ENCODE measurements around the gene AGPAT3.

AGPAT3 gene

DNA sequence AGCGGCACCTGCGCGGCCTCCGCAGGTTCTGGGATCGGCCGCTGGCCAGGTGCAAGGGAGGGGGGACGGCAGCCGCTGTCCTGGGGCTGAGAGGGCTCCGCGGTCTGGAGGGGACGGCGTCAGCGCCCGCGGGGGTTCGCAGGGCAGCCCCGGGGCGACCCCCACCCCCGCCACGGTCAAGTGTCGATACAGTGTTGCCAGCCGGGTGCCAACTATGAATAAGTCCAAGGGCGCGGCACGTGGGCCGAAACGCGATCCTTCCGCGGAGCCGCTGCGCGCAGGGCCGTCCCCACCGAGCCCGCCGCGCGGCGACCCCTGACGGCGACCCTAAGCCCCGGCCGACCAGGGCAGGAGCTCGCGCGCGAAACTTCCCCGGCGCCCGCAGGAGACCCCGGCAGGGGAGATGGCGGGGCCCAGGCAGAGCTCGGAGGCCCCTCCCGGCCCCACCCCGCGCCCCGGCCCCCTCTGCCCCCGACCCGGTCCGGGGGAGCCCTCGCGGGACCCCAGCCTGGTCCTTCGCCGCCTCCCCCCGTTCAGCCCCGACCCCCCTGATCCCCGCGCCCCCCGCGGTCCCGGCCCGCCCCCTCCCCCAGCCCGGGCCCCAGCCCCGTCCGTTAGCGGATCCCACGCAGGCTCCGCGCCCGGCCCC is 586 bp upstream of the AGPAT3 start:
- DNase-seq (ENCODE audit: low spot score), result no peak

DNA sequence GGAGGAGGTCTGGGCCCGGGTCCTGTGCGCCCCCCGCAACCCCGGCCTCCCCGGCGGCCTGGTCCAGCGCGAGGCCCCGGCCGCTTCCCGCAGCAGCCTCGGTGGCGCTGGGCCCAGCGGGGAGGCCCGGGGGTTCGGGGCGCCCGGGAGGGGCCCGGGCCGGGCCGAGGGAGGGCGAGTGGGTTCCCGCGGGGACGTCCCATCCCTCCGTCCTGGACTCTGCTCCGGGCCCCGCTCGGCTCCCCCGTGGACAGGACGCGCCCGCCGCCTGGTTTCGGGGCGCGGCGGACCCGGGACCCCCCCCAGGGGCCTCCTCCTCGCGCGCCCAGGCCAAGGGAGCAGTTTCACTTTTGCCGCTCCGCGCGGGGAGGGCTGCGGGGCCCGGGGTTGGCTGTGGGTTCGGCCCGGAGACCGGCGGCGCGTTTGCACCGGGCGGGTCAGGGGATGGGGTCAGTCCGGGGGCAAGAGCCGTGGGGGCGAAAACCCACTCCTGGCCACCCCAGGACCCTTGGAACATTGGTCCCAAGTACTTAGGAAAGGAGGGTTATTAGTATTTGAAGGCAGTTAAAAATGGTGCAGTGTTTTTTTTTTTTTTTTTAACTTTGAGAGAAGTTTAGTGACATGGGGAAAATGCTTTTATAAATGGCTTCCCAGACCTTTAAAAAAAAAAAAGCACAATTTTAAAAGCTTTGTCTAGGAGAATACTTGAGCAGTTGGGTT is 677 bp downstream of the AGPAT3 start:
- DNase-seq (ENCODE audit: low spot score), result no peak

DNA sequence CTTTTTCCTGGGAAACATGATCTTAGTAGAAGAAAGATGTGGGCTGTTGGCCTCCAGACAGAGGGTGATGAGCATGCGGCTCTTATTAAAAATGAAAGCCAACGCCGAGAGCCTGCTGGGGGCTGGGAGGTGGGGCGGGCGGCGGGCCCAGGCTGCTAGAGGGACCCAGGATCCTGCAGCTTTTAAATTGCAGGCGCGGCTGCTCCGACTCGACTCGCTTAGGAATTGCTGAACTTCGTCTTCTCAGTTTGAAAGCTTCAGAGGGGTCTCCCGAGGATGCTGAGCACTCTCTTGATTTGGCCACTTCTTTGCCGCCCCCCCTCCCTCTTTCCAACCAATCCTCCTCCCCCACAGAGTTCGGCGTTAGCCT is 1.2 kb downstream of the AGPAT3 start:
- peak; percentile 56 for DNase-seq (ENCODE audit: low spot score)

DNA sequence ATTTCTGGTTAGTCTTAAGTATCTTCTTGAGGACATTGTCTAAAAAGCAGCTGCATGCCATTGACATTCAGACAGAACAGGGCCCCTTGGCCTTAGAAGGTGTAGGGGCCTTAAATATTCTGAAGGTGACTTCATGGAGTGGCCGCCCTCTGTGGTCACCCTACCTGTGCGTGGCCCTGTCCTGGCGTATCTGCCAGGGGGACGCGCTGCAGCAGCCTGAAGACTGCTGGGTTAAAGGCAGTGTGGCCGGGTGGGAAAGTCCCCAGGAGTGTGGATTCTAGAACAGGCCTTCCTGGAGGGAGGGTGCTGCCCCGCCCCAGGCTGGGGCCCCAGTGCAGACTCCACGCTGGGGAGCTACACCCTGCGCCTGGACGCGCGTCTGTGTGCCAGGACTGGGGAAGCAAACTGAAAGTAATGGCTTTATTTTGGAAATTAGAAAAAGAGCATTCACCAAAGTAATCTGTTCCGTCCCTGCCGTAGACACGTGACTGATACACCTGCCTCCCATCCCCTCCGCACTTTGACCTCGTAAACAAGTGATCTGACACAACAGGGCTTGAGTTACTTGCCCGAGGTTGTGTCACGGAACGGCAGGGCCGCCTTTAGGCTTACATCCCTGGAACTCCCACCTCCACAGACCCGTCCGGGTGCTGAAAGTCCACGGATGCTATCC is 1.8 kb downstream of the AGPAT3 start:
- DNase-seq (ENCODE audit: low spot score), result no peak

DNA sequence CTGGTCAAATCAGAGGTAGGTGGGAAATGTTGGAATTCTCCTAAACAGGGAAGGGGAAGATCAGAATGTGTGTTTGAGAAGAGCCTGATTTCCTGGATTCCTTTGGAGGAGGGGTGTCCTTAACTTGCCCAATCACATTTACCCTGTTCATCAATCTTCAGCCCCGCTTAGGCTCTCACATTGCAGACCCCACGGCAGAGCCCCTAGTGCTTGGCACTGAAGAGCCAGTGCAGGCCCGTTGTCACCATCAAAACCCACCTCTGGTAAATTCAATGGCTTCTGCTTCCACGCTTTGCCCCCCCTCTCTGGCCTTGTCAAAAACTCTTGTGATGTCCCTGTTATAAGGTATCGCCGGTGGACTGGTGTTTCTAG is 2.3 kb downstream of the AGPAT3 start:
- DNase-seq (ENCODE audit: low spot score), result no peak

DNA sequence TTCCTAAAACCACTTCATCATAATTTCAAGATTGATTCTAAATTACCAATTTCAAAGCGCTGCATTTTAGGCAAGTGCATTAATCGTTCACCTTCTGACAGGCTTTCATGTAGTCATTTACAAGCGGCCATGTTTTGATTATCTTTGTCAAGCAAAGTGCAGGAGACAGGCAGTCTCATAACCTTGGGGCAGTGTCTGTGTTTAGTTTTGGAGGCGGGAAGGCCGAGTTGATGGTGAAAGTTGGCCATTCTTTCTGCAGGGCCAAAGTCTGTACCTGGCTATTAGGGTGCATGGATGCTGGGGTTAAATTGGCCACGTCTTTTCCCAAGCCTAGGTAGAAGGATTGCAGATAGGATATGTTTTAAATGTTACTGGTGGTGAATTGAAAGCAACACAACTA is 2.9 kb downstream of the AGPAT3 start:
- DNase-seq (ENCODE audit: low spot score), result no peak

DNA sequence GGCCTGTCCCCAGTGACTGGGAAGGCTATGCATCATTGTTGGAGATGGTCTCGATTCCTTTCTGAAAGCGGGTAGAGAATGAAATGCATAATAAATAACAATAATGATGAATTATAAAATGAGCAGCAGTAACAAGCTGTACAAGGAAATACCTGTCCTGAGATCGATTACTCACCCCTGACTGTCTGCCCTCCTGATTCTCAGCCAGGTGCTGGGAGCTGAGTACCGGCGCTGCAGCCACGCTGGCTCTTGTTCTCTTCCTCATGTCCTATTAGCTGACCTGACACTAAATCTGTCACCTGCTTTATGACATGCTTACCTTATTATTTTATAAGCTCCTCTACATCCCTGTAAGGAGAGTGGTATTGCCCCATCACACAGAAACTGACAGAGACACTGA is 3.4 kb downstream of the AGPAT3 start:
- no peak for DNase-seq (ENCODE audit: low spot score)

DNA sequence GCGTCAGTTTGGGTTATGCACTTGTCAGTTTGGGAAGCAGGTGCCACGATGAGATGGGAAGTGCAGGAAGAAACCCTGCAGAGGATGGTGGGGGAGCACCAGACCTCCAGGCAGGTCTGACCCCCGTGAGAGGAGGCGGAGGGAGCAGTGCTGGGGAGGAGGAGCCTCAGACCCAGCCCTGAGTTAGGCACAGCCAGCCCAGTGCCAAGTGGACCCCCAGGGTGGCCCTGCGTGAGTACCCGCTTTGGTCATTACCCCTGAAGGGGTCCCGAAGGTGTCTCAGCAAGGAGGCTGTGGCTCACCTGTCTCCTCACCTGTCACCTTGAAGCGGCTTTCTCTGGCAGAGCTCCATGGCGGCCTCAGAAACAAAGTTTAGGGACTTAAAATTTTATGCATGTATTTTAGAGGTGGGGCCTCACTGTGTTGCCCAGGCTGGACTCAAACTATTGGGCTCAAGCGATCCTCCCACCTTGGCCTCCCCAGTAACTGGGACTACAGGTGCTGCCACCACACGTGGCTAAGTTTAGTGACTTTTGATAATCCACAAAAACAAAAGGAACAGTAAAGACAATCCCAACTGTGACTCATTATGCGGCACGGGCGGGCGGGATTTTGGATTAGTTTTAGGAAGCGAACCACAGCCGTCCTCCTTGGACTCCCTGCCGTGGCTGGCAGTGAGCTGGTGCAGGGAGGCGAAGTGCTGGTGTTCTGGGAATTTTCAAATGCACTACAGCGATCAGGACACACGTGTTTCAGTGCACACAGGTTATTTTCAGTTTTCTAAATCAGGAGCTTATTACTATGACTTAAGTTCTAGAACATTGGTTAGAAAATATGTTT is 4.7 kb downstream of the AGPAT3 start:
- no peak for DNase-seq (ENCODE audit: low spot score)

DNA sequence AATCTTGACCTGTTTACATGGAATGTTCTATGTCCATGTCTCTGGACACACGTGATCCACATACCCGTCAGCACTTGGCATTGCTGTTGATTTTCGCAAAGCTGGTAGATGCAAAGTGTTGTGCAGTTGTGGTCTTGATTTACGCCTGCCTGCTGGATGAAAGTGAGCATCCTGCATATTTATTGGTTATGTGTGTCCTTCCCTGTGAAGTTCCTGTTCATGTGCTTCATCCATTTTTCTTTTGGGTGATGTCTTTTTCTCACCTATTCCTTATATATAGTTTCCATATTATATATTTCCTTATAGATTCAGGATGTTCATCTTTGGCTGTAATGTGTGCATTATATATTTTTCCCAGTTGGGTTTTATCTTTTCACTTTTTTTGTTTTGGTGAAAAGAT is 6.5 kb downstream of the AGPAT3 start:
- no peak for DNase-seq (ENCODE audit: low spot score)

DNA sequence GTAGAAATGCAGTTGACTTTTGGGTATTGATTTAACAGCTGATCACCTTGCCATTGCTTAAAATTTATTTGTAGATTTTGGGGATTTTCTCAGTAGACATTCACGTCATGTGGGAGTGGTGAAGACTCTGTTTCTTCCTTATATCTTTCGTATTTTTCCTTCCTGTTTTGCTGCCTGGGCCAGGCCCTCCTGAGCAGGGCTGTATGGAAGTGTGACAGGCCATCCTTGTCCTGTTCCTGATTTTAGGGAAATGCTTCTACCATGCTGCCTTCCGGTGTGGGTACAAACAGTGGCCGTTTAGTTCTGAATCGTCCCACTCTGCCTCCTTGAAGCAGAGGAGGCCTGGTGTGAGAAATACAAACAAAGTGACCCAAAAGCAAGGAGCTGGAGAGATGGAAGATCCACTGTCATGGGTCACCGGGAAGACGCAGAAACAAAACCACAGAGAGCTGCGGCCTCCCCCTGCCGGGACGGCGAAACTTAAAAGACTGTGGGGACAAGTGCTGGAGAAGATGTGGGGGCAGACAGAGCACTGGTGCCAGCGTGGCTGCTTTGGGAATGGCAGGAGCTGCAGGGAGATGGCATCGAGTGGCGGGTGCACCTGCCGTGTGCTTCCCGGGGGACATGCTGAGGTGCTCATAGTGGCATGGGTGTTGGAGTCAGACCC is 7.6 kb downstream of the AGPAT3 start:
- DNase-seq (ENCODE audit: low spot score), result no peak

DNA sequence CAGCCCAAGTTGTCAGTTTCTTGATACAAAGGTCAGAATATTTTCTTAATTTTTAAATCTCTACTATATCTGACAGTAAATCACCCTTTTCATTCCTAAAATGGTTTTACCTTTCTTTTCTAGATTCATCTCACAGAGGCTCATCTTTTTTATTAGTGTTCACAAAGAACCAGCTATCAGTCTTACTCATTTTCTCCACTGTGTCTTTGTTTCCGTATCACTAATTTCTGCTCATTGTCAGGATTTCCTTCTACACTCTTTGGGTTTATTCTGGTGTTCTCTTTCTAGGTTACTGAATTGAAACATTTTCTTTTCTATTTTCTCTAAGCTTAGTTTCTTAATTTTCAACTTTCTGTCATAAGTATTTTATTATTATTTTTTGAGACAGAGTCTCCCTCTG is 8.7 kb downstream of the AGPAT3 start:
- DNase-seq (ENCODE audit: low spot score), result no peak

DNA sequence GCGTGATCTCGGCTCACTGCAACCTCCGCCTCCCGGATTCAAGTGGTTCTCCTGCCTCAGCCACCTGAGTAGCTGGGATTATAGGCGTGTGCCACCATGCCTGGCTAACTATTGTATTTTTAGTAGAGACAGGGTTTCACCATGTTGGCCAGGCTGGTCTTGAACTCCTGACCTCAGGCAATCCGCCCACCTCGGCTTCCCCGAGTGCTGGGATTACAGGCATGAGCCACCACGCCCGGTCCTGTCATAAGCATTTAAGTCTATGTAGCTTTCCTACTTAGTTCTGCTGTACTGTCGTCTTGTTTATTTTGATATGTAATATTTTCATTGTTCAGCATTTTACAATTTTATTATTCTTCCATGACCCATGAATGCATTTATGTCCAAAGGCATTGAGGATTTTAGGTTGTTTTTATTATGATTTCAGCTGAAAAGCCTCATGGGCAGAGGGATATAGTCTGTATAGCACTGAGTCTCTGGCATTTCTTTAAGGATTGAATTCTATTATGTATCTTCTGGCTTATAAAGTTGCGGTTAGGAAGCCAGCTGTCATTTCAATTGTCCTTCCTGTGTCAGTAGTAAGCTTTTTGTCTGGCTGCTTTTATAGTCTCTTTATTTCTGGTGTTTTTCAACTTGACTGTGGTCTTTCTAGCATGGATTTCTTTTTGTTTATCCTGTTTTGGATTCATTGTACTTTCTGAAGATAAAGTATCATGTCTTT is 9.2 kb downstream of the AGPAT3 start:
- no peak for DNase-seq (ENCODE audit: low spot score)

DNA sequence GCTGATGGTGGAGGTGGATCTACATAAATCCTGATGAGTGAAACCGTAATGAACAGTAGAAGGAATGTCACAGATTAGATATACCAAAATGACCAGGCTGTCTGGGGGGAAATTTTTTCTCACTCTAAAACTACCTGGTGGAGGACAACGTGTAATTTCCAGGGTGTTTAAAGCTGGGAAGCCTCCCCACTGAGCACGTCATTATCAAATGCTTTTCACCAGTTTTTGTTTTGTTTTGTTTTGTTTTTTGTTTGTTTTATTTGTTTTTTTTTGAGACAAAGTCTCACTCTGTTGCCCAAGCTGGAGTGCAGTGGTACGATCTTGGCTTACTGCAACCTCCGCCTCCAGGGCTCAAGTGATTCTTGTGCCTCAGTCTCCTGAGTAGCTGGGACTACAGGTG is 11.6 kb downstream of the AGPAT3 start:
- no peak for DNase-seq (ENCODE audit: low spot score)

DNA sequence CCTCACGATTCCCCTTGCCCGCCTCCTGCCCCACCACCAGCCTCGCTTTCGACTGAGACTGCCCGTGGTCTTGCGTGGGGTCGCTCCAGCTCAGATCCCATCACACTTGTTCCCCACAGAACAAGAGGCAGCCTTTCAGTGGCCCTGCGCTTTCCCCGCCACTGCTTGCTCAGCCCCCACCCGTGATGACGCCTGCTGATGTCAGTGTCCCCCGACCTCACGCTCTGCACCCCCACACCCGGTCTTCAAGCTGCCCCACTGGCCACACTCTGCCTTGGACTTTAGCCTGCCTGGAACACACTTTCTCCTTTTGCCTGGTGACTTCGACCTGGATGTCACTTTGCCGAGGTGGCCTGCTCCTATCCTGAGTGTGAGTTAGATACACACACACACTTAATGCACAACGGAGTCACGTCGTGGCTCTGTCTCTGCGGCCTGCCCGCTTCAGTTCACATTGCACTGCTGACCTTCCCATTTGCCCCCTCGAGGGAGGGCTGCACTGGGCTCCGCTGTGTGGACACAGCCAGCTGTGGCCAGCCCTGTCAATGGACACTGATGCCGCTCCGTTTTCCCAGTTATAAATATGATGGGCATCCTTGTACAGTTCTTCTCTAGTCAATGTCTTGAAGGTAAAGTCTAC is 13.0 kb downstream of the AGPAT3 start:
- DNase-seq (ENCODE audit: low spot score), result no peak

DNA sequence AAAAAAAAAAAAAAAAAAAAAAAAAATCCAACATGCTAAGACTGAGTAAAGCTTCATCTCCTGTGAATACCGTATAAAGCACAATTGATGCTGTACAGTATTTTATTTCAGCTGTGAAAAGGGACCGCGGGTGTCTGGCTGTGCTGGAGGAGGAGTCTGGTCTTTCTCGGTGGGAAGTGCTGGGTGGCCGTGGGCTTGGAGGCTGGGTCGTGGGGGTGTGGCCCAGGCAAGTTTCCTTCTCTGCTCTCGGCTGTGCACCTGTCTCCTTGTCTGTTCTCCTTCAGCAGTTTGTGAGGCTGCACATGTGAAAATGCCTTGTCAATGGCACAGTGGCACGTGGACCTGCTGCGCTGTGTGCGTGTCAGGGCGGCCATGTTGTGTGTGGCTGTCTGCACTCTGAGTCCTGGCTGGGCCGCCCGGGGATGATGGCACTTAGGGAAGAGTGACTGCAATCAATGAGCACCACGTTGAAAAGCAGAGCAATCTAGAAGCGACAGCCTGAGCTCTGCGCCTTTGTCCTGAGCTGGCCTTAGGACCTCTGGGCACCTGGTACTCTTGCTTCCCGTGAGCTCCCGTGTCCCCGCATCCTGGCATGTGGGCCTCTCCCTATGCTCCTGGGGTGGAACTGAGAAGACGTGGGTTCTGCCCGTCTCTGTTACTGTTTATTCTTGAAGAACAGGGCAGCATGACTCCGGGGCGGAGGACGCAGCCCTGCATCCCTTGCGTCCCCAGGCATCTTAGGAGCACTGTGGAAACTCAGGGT is 14.5 kb downstream of the AGPAT3 start:
- DNase-seq (ENCODE audit: low spot score), result no peak

DNA sequence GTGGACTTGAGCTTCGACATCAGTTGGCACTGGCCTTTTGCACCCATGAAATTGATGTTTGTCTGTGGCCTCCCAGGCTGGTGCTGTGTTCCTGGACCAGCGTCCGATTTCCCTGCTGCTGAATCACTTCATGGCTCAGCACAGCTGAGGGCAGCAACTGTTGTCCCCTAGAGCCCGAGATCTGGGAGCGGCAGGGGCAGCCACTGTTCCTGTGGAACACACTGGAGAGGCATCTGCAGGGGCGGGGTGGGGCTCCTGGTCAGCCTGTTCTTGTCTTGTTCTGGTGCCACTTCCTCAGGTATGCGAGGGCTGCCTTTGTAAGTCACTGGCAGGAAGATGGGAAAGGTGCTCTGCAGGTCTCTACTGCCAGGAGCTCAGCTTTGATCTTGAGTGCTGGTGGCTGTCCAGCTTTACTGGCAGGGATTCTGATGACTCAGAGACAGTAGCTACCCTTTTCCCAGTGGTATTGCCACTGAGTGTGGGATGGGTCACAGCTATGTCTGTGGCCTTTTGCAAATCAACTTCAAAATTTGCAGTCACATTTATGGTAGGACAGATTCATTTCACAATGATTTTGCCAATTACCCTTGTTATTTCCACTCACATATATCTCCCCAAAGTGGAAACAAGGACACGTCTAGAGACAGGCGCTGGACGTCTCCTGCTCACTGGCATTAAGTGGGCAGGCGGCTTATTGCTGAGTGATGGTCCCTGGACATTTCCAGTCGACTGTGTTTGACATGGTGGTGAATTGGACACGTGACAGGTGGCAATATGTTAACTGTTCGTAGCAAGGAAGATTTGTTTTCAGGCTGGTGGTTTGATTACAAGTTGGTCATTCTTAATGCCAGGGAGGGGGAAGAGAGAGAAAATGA is 15.3 kb downstream of the AGPAT3 start:
- no peak for DNase-seq (ENCODE audit: low spot score)

DNA sequence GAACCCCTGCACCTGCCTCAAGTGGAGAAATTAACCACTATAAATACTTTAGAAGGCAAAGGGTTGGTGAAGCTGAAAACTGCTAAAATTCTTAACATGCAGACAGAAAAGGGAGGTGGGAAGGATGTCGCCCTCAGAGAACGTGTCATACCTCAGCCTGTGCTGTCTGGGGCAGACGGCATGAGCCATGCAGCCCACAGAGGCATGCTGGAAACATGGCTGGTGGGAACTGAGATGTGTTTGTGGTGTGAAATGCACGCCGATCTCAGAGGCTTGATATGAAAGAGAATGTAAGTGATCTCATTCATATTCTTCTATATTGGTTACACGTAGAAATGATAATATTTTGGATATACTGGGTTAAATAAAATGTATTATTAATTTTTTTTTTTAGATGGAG is 16.3 kb downstream of the AGPAT3 start:
- no peak for DNase-seq (ENCODE audit: low spot score)

DNA sequence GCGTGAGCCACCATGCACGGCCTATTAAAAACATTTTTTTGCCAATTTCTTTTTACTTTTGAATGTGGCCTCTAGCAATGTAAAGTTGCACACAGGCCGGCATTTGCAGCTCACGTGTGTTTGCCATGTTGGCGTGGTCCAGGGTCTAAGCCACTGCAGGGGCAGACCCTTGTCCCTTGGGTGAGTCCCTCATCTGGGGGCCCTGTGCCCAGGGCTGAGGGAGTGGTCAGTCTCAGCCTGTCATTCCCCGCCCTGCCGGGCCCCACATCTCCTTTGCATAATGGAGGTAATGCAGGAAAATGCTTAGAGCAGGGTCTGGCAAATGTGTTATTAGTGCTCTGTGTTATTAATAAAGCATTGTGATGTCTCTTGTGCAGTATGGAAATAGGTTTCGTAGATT is 16.9 kb downstream of the AGPAT3 start:
- DNase-seq (ENCODE audit: low spot score), result no peak

DNA sequence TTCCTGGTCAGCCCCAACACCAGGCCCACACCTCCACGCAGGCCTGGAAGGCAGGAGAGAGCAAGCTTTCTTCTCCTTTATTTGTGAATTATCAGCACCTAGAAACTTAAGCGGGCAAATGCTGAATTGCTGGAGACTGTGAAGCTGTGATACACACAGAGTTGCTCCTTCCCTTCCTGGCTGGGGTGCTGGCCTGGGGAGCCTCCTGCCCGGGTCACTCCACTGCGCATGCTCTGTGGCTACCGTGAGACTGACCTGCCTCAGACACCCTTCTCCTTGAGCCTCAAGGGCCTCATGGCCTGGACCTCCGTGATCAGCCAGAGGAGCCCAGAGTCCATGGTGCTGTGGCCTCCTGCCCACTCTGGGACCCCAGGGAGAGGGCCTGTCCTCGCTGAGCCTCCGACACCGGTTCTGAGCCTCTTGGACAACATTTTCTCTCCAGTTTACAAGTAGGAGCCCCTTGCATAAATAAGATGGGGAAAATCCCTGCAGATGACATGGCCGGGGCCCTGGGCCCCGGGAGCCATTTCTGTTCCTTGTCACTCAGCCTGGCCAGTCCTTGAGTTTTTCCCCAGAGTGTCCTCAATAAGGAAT is 18.0 kb downstream of the AGPAT3 start:
- no peak for DNase-seq (ENCODE audit: low spot score)

All from Ammon's horn (tissue), 1 donor.